Activated naive CD4-positive, alpha-beta T cell treated with anti-CD3 and anti-CD28 coated beads, Interleukin-2, amount 10 ng/mL, durations not matched to agents 7 days and 5 days (primary cell): ENCODE measurements around the gene CCDC40.

ENCODE experiments used
- CTCF ChIA-PET: fragments of 350-600 bp; sonication (Branson Sonifier 250); formaldehyde crosslinking; loops from one replicate; lab custom pipeline; 2021; ENCODE audit warnings: antibody characterized with exemption; lab: Charles Lee
- DNase-seq: peaks from one replicate; pipeline ENCODE4 v3.0.0-alpha.2; 2020
- H3K27ac Mint-ChIP-seq: one replicate; pipeline ENCODE4 v1.8.0; 2021; ENCODE audit warnings: mild to moderate bottlenecking, moderate library complexity, mixed read lengths
- H3K27me3 Mint-ChIP-seq: one replicate; pipeline ENCODE4 v1.8.0; 2021; ENCODE audit warnings: mild to moderate bottlenecking, mixed read lengths
- H3K36me3 Mint-ChIP-seq: one replicate; pipeline ENCODE4 v1.8.0; 2021; ENCODE audit warnings: mixed read lengths
- H3K4me1 Mint-ChIP-seq: one replicate; pipeline ENCODE4 v1.8.0; 2021; ENCODE audit warnings: mixed read lengths
- H3K4me3 Mint-ChIP-seq: one replicate; pipeline ENCODE4 v1.8.0; 2021; ENCODE audit warnings: mild to moderate bottlenecking, moderate library complexity, mixed read lengths
- H3K9me3 Mint-ChIP-seq: one replicate; pipeline ENCODE4 v1.8.0; 2021; ENCODE audit warnings: mixed read lengths

Gene CCDC40

GRCh38 chr17:80023481-80024205 lies 12.8 kb upstream of the CCDC40 start:
- no peak overlapping the region for H3K4me3 Mint-ChIP-seq

GRCh38 chr17:80024206-80024972 lies 12.1 kb upstream of the CCDC40 start:
- Mint-ChIP-seq H3K4me3 (no peak overlapping the region), H3K36me3 (no peaks in the 10 kb centered on the region), H3K27me3 (no peaks in the 10 kb centered on the region), H3K27ac (no peak overlapping the region), H3K9me3 (no peaks in the 10 kb centered on the region), H3K4me1 (no peaks in the 10 kb centered on the region)
- DNase-seq, result no peak
- CTCF ChIA-PET, result no interaction called here

More at GRCh38 chr17:80023481-80024205, 12.8 kb upstream of the CCDC40 start:
- Mint-ChIP-seq H3K27ac (no peak overlapping the region), H3K27me3 (no peaks in the 10 kb centered on the region), H3K36me3 (no peaks in the 10 kb centered on the region), H3K9me3 (no peaks in the 10 kb centered on the region), H3K4me1 (no peaks in the 10 kb centered on the region)
- CTCF ChIA-PET, result no interaction called here
- no peak for DNase-seq

GRCh38 chr17:80025140-80025539 lies 11.3 kb upstream of the CCDC40 start:
- Mint-ChIP-seq H3K9me3 (no peaks in the 10 kb centered on the region), H3K27ac (no peak overlapping the region)
- CTCF ChIA-PET, result no interaction called here

GRCh38 chr17:80025796-80026195 lies 10.6 kb upstream of the CCDC40 start:
- no peak for DNase-seq
- CTCF ChIA-PET, result no interaction called here
- Mint-ChIP-seq H3K27ac (no peak overlapping the region), H3K27me3 (peaks cover 6% of the 10 kb centered on the region), H3K36me3 (no peaks in the 10 kb centered on the region), H3K4me1 (no peaks in the 10 kb centered on the region), H3K4me3 (no peak overlapping the region), H3K9me3 (no peaks in the 10 kb centered on the region)

More at GRCh38 chr17:80025140-80025539, 11.3 kb upstream of the CCDC40 start:
- DNase-seq, result no peak
- H3K4me3 Mint-ChIP-seq, result no peak overlapping the region
- H3K36me3 Mint-ChIP-seq, result no peaks in the 10 kb centered on the region
- H3K4me1 Mint-ChIP-seq, result no peaks in the 10 kb centered on the region
- H3K27me3 Mint-ChIP-seq, result peaks cover 2% of the 10 kb centered on the region

GRCh38 chr17:80026359-80027042 lies 9.9 kb upstream of the CCDC40 start:
- peaks cover 6% of the 10 kb centered on the region for H3K27me3 Mint-ChIP-seq
- H3K27ac Mint-ChIP-seq, result no peak overlapping the region
- DNase-seq, result no peak
- no peak overlapping the region for H3K4me3 Mint-ChIP-seq
- no peaks in the 10 kb centered on the region for H3K9me3 Mint-ChIP-seq
- H3K36me3 Mint-ChIP-seq, result no peaks in the 10 kb centered on the region
- CTCF ChIA-PET, result interaction anchor here (1.4 kb wide), 1 partner anchor 7 kb away, joined by 4 read pairs; no protein-coding TSS in a partner anchor
- H3K4me1 Mint-ChIP-seq, result peaks cover under 1% of the 10 kb centered on the region

GRCh38 chr17:80027043-80027435 lies 9.4 kb upstream of the CCDC40 start:
- H3K4me3 Mint-ChIP-seq, result no peak overlapping the region
- peaks cover 6% of the 10 kb centered on the region for H3K27me3 Mint-ChIP-seq
- no peaks in the 10 kb centered on the region for H3K9me3 Mint-ChIP-seq
- H3K4me1 Mint-ChIP-seq, result peaks cover 2% of the 10 kb centered on the region
- CTCF ChIA-PET, result interaction anchor here (1.4 kb wide), 1 partner anchor 8 kb away, joined by 4 read pairs; no protein-coding TSS in a partner anchor
- no peak overlapping the region for H3K27ac Mint-ChIP-seq
- H3K36me3 Mint-ChIP-seq, result no peaks in the 10 kb centered on the region
- DNase-seq, result no peak

GRCh38 chr17:80028030-80028429 lies 8.4 kb upstream of the CCDC40 start:
- Mint-ChIP-seq H3K27ac (no peak overlapping the region), H3K27me3 (peaks cover 10% of the 10 kb centered on the region), H3K9me3 (no peaks in the 10 kb centered on the region), H3K36me3 (no peaks in the 10 kb centered on the region), H3K4me3 (no peak overlapping the region), H3K4me1 (peaks cover 2% of the 10 kb centered on the region)
- DNase-seq, result no peak
- CTCF ChIA-PET, result interaction anchor here (1.0 to 1.4 kb wide), 3 partner anchors 9 to 22 kb away, joined by 3 to 4 read pairs (median 4); no protein-coding TSS in a partner anchor

- H3K36me3 Mint-ChIP-seq, result no peaks in the 10 kb centered on the region
- H3K27me3 Mint-ChIP-seq, result peaks cover 24% of the 10 kb centered on the region
- no peak overlapping the region for H3K27ac Mint-ChIP-seq
- H3K9me3 Mint-ChIP-seq, result no peaks in the 10 kb centered on the region
- no peak for DNase-seq
- H3K4me1 Mint-ChIP-seq, result peaks cover 2% of the 10 kb centered on the region
- no peak overlapping the region for H3K4me3 Mint-ChIP-seq
- CTCF ChIA-PET, result interaction anchor here (1.0 kb wide), 1 partner anchor 19 kb away, joined by 3 read pairs; no protein-coding TSS in a partner anchor
Measured at GRCh38 chr17:80029258-80029974, 7.0 kb upstream of the CCDC40 start.

GRCh38 chr17:80030730-80031410 lies 5.6 kb upstream of the CCDC40 start:
- Mint-ChIP-seq H3K4me3 (no peak overlapping the region), H3K27me3 (peaks cover 37% of the 10 kb centered on the region), H3K9me3 (no peaks in the 10 kb centered on the region), H3K36me3 (no peaks in the 10 kb centered on the region), H3K27ac (no peak overlapping the region), H3K4me1 (peaks cover 7% of the 10 kb centered on the region)
- DNase-seq, result no peak
- CTCF ChIA-PET, result interaction anchor here (1.0 kb wide), 1 partner anchor 20 kb away, joined by 3 read pairs; no protein-coding TSS in a partner anchor

GRCh38 chr17:80031691-80032430 lies 4.6 kb upstream of the CCDC40 start:
- no peak overlapping the region for H3K4me3 Mint-ChIP-seq
- CTCF ChIA-PET, result interaction anchor here (1.3 kb wide), 1 partner anchor 70 kb away, joined by 3 read pairs; the partner anchor contains the start of gene GAA

GRCh38 chr17:80032614-80033171 lies 3.7 kb upstream of the CCDC40 start:
- CTCF ChIA-PET, result interaction anchor here (1.3 to 2.3 kb wide), 2 partner anchors 28 to 69 kb away, joined by 3 to 7 read pairs; partner anchors contain the start of gene GAA
- DNase-seq, result no peak
- Mint-ChIP-seq H3K9me3 (no peaks in the 10 kb centered on the region), H3K27ac (no peak overlapping the region), H3K36me3 (no peaks in the 10 kb centered on the region), H3K4me1 (peaks cover 13% of the 10 kb centered on the region), H3K4me3 (no peak overlapping the region), H3K27me3 (peaks cover 53% of the 10 kb centered on the region)

More at GRCh38 chr17:80031691-80032430, 4.6 kb upstream of the CCDC40 start:
- Mint-ChIP-seq H3K4me1 (peaks cover 9% of the 10 kb centered on the region), H3K36me3 (no peaks in the 10 kb centered on the region), H3K27ac (no peak overlapping the region), H3K9me3 (no peaks in the 10 kb centered on the region), H3K27me3 (peaks cover 47% of the 10 kb centered on the region)
- no peak for DNase-seq

- Mint-ChIP-seq H3K4me3 (no peak overlapping the region), H3K9me3 (no peaks in the 10 kb centered on the region), H3K27me3 (peaks cover 64% of the 10 kb centered on the region), H3K36me3 (no peaks in the 10 kb centered on the region), H3K27ac (no peak overlapping the region), H3K4me1 (peaks cover 13% of the 10 kb centered on the region)
- CTCF ChIA-PET, result interaction anchor here (2.3 kb wide), 1 partner anchor 29 kb away, joined by 7 read pairs; no protein-coding TSS in a partner anchor
- DNase-seq, result no peak
Measured at GRCh38 chr17:80033840-80034239, 2.6 kb upstream of the CCDC40 start.
